Cerebellar nuclear complex (tissue), 1 donor: ENCODE results near the gene PLSCR1.
"Not testable (repeated sequence)": the region's sequence is repeated elsewhere in the genome, so short reads cannot be mapped to it uniquely, and the experiment has no call there.

Experiments
- DNase-seq, 2 experiments: peaks; one replicate each; lab custom pipeline; 2025; lab: John Stamatoyannopoulos, UW

The PLSCR1 gene

GRCh38 chr3:146513386-146514051 lies 30.9 kb downstream of the PLSCR1 start:
- DNase-seq = no peak

DNA sequence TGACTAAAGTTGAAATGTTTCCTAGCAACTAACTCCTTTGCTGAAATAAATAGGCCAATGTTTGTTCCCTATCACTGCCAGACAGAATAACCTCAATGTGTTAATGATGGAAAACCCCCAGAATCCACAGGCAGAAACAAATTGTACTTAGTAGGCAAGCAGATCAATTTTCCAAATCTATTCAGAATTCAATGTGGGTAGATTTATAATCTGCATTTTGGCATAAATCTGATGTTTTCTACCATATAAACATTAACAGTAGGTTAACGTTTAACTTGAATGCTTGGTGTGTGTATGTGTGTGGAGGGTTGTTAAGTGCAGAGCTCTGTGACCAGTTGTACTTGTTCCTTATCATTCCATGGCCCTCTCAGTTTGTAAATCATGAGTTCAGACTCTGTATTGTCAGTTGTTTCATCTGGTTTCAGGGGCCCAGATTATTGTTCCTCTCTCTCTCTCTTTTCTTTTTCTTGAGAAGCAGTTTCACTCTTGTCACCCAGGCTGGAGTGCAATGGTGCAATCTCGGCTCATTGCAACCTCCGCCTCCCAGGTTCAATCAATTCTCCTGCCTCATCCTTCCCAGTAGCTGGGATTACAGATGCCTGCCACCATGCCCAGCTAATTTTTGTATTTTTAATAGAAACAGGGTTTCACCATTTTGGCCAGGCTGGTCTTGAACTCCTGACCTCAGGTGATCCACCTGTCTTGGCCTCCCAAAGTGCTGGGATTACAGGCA lies 32.8 kb downstream of the PLSCR1 start:
- no peak for DNase-seq

- DNase-seq = no peak
These were observed 36.9 kb downstream of the PLSCR1 start for GRCh38 chr3:146507331-146508120.

DNA sequence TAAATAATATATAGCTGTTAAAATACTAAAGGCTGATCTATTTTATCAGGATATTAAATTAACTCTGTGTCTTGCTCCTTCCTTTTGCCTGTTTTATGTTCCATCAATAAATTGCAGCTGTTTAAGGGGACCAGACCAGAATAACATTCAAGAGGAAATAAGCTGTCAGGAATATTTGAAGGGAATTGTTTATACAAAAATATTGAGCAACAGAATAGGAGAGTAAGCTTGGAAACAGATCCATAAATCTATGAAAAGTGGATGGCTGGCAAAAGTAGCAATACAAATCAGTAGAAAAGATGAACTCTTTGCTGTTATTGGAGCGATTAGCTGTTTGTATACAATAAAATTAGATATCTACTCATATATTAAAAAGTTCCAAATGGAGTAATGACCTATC lies 38.9 kb downstream of the PLSCR1 start:
- no peak for DNase-seq

DNA sequence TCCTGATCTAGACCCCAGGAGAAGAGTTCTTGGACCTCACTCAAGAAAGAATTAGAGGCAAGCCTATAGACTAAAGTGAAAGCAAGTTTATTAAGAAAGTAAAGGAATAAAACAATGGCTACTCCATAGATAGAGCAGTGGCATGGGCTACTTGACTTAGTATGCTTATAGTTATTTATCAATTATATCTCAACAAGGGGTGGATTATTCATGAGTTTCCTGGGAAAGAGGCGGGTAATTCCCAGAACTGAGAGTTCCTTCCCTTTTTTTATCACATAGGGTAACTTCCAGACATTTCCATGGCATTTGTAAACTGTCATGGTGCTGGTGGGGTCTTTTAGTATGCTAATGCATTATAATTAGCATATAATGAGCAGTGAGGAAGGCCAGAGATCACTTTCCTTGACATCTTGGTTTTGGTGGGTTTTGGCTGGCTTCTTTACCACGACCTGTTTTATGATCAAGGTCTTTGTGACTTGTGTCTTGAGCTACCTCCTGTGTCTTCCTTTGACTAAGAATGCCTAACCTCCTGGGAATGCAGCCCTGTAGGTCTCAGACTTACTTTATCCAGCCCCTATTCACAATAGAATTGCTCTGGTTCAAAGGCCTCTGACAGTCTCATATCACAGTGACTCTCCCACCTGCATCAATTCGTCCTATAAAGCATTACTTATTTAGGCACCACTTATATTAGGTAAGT lies 39.8 kb downstream of the PLSCR1 start:
- no peak for DNase-seq

DNA sequence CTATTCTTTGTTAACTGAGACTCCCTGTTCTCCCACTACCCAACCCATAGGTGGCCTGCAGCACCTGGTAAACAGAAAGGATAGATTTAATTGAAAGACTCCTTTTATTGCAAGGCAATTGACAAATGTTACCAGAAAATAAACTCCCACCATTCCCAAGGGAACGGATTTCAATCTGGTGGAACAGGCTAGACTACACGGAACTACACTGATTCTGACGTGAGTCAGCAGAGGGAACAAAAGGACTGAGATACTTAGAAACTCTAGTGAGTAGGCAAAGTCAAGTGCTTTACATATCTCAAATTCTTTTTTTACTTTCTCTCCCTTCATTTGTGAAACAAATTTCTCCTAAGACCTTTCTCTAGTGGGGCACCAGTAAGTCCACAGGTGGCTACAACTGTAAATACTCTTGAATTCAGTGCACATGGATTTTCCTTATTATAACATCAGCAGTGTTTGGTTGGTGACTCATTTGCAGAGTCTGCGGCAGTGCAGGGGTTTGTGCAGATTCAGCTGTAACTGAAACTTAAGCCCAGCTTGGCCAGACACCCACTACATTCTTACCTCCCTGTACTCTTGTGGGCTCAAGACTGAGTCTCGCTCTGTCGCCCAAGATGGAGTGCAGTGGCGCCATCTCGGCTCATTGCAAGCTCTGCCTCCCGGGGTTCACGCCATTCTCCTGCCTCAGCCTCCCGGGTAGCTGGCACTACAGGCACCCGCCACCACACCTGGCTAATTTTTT lies 40.8 kb downstream of the PLSCR1 start:
- DNase-seq = no peak

DNA sequence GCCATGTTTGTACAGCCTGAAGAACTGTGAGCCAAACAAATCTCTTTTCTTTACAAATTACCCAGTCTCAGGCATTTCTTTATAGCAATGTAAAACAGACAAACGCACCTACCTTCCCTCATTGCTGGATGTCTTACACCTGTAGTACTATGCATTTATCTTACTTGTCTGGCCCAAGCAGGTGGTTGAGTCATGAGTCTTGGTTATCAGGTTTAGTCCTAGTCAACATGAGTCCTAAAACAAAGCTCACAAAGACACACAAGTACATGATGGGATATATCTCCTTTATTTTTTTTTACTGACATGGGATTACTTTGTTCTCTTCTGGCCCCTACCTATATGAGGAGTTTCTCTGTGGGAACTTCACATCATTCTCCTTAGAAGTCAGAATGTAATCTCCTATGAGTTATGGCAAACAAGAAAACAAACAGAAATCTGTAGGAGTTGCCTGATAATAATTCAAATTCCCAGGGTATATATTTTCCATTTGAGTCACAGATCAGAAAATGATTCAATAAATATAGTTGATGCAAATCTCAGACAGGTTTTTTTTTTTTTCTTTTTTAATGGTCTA lies 41.4 kb downstream of the PLSCR1 start:
- DNase-seq = no peak

GRCh38 chr3:146501752-146502151 lies 42.7 kb downstream of the PLSCR1 start:
- no peak for DNase-seq

DNA sequence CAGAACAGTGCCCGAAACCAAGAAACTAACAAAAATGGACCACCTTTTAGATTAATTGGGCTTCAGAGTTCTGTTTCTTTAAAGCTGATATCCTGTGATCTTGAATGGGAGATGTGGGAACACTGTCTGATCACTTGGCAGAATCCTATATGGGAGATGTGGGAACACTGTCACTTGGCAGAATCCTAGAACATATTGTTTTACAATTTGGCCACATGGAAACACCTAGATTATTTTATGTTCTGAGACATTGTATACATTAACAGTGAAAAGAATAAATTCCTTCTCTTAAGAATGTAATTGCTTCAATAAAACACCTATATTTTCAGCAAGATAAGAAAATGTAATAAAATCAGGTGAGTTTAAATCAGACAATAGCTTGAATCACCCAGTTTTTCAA lies 44.7 kb downstream of the PLSCR1 start:
- DNase-seq = no peak

- no peak for DNase-seq
These were observed 46.2 kb downstream of the PLSCR1 start for GRCh38 chr3:146498002-146498736.

GRCh38 chr3:146497145-146497843 lies 47.1 kb downstream of the PLSCR1 start:
- DNase-seq = not testable (repeated sequence)

GRCh38 chr3:146496726-146497125 lies 47.7 kb downstream of the PLSCR1 start:
- no peak for DNase-seq

- DNase-seq = no peak
These were observed 48.2 kb downstream of the PLSCR1 start for GRCh38 chr3:146496251-146496650.

DNA sequence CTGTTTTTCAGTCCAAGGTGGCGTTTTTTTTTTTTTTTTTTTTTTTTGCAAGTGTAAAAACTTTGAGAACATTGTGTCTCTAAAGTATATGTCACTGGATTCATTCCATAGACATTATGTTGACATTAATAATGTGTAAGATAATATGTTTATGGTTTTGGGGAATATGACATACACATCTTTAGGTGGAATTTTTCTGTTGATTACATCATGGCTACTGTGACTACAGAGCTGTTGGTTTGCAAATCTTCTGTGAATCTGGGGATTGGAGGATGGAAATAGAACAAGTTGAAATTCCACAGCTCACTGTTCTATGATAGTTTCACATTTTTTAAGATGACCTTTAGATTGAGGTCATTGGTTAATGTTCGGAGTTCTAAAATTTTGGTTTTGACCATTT lies 50.6 kb downstream of the PLSCR1 start:
- DNase-seq = no peak

- DNase-seq = no peak
These were observed 51.2 kb downstream of the PLSCR1 start for GRCh38 chr3:146493221-146493620.

DNA sequence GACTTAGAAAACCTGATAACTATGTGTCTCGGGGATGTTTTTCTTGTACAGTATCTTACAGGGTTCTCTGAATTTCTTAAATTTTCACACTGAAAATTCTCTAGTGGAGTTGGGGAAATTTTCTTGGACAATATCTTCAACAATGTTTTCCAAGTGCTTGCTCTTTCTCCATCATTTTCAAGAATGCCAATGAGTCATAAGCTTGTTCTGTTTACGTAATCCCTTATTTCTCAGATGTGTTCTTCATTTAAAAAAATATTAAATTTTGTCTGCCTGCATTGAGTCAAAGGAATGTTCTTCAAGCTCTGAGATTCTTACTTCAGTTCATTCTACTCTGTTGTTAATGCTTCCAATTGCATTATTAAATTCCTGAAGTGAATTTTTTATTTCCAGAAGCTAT lies 53.1 kb downstream of the PLSCR1 start:
- no peak for DNase-seq

- no peak for DNase-seq
These were observed 59.1 kb downstream of the PLSCR1 start for GRCh38 chr3:146485297-146485696.

- no peak for DNase-seq
These were observed 68.2 kb downstream of the PLSCR1 start for GRCh38 chr3:146476094-146476740.

DNA sequence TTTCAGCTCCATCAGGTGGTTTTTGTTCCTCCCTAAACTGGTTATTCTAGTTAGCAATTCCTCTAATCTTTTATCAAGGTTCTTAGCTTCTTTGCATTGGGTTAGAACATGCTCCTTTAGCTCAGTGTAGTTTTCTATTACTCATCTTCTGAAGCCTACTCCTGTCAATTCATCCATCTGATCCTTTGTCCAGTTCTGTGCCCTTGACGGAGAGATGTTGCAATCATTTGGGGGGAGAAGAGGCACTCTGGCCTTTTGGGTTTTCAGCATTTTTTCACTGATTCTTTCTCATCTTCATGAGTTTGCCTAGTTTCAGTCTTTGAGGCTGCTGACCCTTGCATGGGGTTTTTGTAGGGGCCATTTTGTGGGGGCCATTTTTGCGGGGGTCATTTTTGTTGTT lies 69.4 kb downstream of the PLSCR1 start:
- DNase-seq = not testable (repeated sequence)
